Endothelial cell of umbilical vein (primary cell): Measurements from ENCODE around the gene ADAMTS17. TPM values are rescaled to one million over a fixed set of nuclear protein-coding genes. Genes with fewer than 3 reads are reported as not detected.

ENCODE experiments used
- BruUV-seq: library from RNA; stranded (reverse); fragments of 400-500 nt; replicated peaks from 2 replicates; lab custom pipeline; 2021; lab: Mats Ljungman, UMichigan
- CTCF ChIA-PET: fragments of 300-600, 350-600 bp; sonication (Branson Sonifier 250); formaldehyde crosslinking; loops from one replicate; lab custom pipeline; 2021; ENCODE audit warnings: antibody characterized with exemption, inconsistent platforms; lab: Charles Lee
- POLR2A ChIA-PET: fragments of 300-600, 350-600 bp; sonication (Branson Sonifier 250); formaldehyde crosslinking; loops from one replicate; lab custom pipeline; 2021; ENCODE audit warnings: antibody characterized with exemption, inconsistent platforms; lab: Charles Lee
- DNase-seq: peaks from one replicate; pipeline ENCODE4 v3.0.0-alpha.2; 2011; ENCODE audit warnings: low read depth, low spot score
- FAIRE-seq: peaks from 2 replicates; lab custom pipeline; 2011; peaks lifted over from hg19 to GRCh38; lab: Jason Lieb, UNC
- H2AFZ ChIP-seq: 2 replicates; pipeline ENCODE4 v1.6.0; 2012; ENCODE audit warnings: low read depth, low read length, control low read depth, inconsistent platforms
- H3K27ac ChIP-seq: 2 replicates; pipeline ENCODE4 v1.5.1; 2011; ENCODE audit warnings: low read depth, mild to moderate bottlenecking, control low read depth, low read length, moderate library complexity; ENCODE audit not compliant: insufficient read depth
- H3K27me3 ChIP-seq, 2 experiments: 2 replicates each; pipeline versions ENCODE4 v1.6.0 to v1.6.1; 2011; ENCODE audit warnings: low read length in 2 of 2, mixed read lengths in 1 of 2; ENCODE audit not compliant: control insufficient read depth in 2 of 2, insufficient read depth in 2 of 2
- H3K36me3 ChIP-seq, 2 experiments: 2 replicates in 1 of 2; 3 replicates in 1 of 2; pipeline ENCODE4 v1.5.1; 2011; ENCODE audit warnings: low read length in 2 of 2, mild to moderate bottlenecking in 1 of 2, moderate library complexity in 1 of 2; ENCODE audit not compliant: control insufficient read depth in 2 of 2, insufficient read depth in 2 of 2; ENCODE audit errors: extremely low read depth in 1 of 2
- H3K4me1 ChIP-seq: 3 replicates; pipeline ENCODE4 v1.5.1; 2011; ENCODE audit warnings: mild to moderate bottlenecking, low read length; ENCODE audit not compliant: control insufficient read depth, insufficient read depth; ENCODE audit errors: extremely low read depth
- H3K4me2 ChIP-seq: 2 replicates; pipeline ENCODE4 v1.6.1; 2011; ENCODE audit warnings: low read length, control low read depth, mixed read lengths; ENCODE audit not compliant: insufficient read depth
- H3K4me3 ChIP-seq, 3 experiments: fragments of 200-600 bp in 1 of 3; sonication (generic), shearing (Covaris generic) in 1 of 3; replicated peaks in 1 of 3; 2 replicates each; pipeline ENCODE4 v1.5.1; 2011 to 2016; ENCODE audit warnings: control low read depth in 3 of 3, low read length in 3 of 3, mild to moderate bottlenecking in 2 of 3, inconsistent platforms in 1 of 3, low read depth in 1 of 3, moderate library complexity in 1 of 3; ENCODE audit not compliant: insufficient read depth in 1 of 3
- H3K79me2 ChIP-seq: 2 replicates; pipeline ENCODE4 v1.6.0; 2012; ENCODE audit warnings: low read length, inconsistent platforms; ENCODE audit not compliant: control insufficient read depth, insufficient read depth
- H3K9ac ChIP-seq: replicated peaks from 2 replicates; pipeline ENCODE3; 2011; ENCODE audit warnings: low read length, control low read depth; ENCODE audit not compliant: insufficient read depth; ENCODE audit errors: extremely low read depth
- H3K9me1 ChIP-seq: replicated peaks from 3 replicates; pipeline ENCODE4 v1.6.0; 2011; ENCODE audit warnings: mild to moderate bottlenecking, low read length; ENCODE audit not compliant: control insufficient read depth, insufficient read depth; ENCODE audit errors: extremely low read depth
- H3K9me3 ChIP-seq: replicated peaks from 2 replicates; pipeline ENCODE4 v1.5.1; 2012; ENCODE audit warnings: low read length, inconsistent platforms; ENCODE audit not compliant: control insufficient read depth, insufficient read depth
- H4K20me1 ChIP-seq: replicated peaks from 2 replicates; pipeline ENCODE3; 2011; ENCODE audit warnings: mild to moderate bottlenecking, low read length; ENCODE audit not compliant: control insufficient read depth, insufficient read depth; ENCODE audit errors: extremely low read depth
- CTCF ChIP-seq, 2 donors: IDR thresholded peaks; 1 replicate in 1 of 2; 2 replicates in 1 of 2; pipeline ENCODE4 v1.5.1; 2011; ENCODE audit warnings: low read length in 2 of 2, mild to moderate bottlenecking in 2 of 2, moderate library complexity in 2 of 2, control low read depth in 1 of 2, inconsistent platforms in 1 of 2, low read depth in 1 of 2; ENCODE audit not compliant: insufficient read depth in 1 of 2; ENCODE audit errors: extremely low read depth in 1 of 2
- EZH2 ChIP-seq: IDR thresholded peaks from 2 replicates; pipeline ENCODE4 v1.6.1; 2012; ENCODE audit warnings: borderline replicate concordance, low read depth, mild to moderate bottlenecking, moderate library complexity, low read length, inconsistent platforms; ENCODE audit not compliant: severe bottlenecking
- FOS ChIP-seq: IDR thresholded peaks from 2 replicates; pipeline ENCODE4 v1.6.1; 2011; ENCODE audit warnings: mild to moderate bottlenecking, low read length, moderate library complexity, borderline replicate concordance; ENCODE audit not compliant: insufficient read depth
- GATA2 ChIP-seq: IDR thresholded peaks from 2 replicates; pipeline ENCODE4 v1.7.0; 2011; ENCODE audit warnings: low read depth, mild to moderate bottlenecking, moderate library complexity, mixed read lengths, low read length; ENCODE audit not compliant: insufficient read length, insufficient read depth
- JUN ChIP-seq: IDR thresholded peaks from 2 replicates; pipeline ENCODE4 v1.6.1; 2011; ENCODE audit warnings: borderline replicate concordance, low read depth; ENCODE audit not compliant: insufficient read length, insufficient read depth
- MAX ChIP-seq: IDR thresholded peaks from 2 replicates; pipeline ENCODE4 v1.6.1; 2011; ENCODE audit not compliant: insufficient read depth, insufficient read length
- MYC ChIP-seq: IDR thresholded peaks from one replicate; pipeline ENCODE4 v1.6.1; 2011; ENCODE audit warnings: mild to moderate bottlenecking, low read depth, low read length
- POLR2A ChIP-seq: IDR thresholded peaks from 2 replicates; pipeline ENCODE4 v1.6.1; 2012; ENCODE audit warnings: low read depth, mild to moderate bottlenecking, control low read depth, low read length
- POLR2AphosphoS5 ChIP-seq: IDR thresholded peaks from 2 replicates; pipeline ENCODE4 v1.6.1; 2012; ENCODE audit warnings: low read depth, mild to moderate bottlenecking, control low read depth, low read length, moderate library complexity; ENCODE audit not compliant: insufficient read depth
- dilution Hi-C: fragments of 300-500 bp; cut with MboI; formaldehyde crosslinking; loops from one replicate; pipeline ENCODE4 v1.15.0; 2019; ENCODE audit warnings: low sequenced_read_pairs; ENCODE audit not compliant: extremely low pct_ligation_motif_present
- intact Hi-C: fragments of 100-400 bp; cut with micrococcal nuclease; formaldehyde crosslinking; loops from one replicate; pipeline ENCODE4 v1.10.0; 2022
- polyA plus RNA-seq, 4 experiments: library from polyadenylated mRNA; depleted of rRNA in 3 of 4; stranded (reverse) in 3 of 4; unstranded in 1 of 4; fragments of >200 nt; gene quantifications; 2 replicates each; pipeline versions ENCODE4 v1.2.1 to v1.2.3, GENCODE V29; 2011 to 2012; ENCODE audit warnings: missing spikeins in 1 of 4
- total RNA-seq: library from RNA; stranded (reverse); gene quantifications from 2 replicates; pipeline ENCODE4 v1.2.3, GENCODE V29; 2021

The ADAMTS17 gene
- total and polyA plus RNA-seq, 2 donors (not counting 3 experiments of a cell fraction or from before 2014, with no cell fraction given) = 0.12 TPM; not detected in 1

GRCh38 chr15:100048736-100049135, 293.0 kb downstream of the ADAMTS17 start:
- POLR2A ChIA-PET = no interaction called here
- no peak for FAIRE-seq

More at GRCh38 chr15:100048736-100049135, 293.0 kb downstream of the ADAMTS17 start:
- Histone ChIP-seq H3K36me3 (no peaks in the 10 kb centered on the region), H3K4me1 (peaks cover 3% of the 10 kb centered on the region), H2AFZ (no peak overlapping the region), H3K9ac (no peak overlapping the region), H3K79me2 (no peaks in the 10 kb centered on the region), H3K9me1 (no peaks in the 10 kb centered on the region), H3K4me2 (no peak overlapping the region), H3K27ac (no peak overlapping the region), H4K20me1 (no peaks in the 10 kb centered on the region), H3K27me3 (no peaks in the 10 kb centered on the region), H3K9me3 (no peaks in the 10 kb centered on the region), H3K4me3 (no peak overlapping the region)
- CTCF ChIA-PET = no interaction called here
- DNase-seq = no peak
- no TSS peak for BruUV-seq
- dilution Hi-C loops (no loop called here), intact Hi-C loops (loop anchor here (10.0 kb wide), 1 partner anchor 556 kb away; the partner anchor contains the start of genes ASB7 and LINS1)
- TF ChIP-seq POLR2A = no peak
- no peak for TF ChIP-seq MAX
- TF ChIP-seq MYC = no peak
- TF ChIP-seq GATA2 = no peak
- no peak for TF ChIP-seq CTCF (IDR thresholded peaks at IDR 0.05; ENCODE audit: extremely low read depth in 1 of 2, insufficient read depth in 1 of 2, low read depth in 1 of 2, low read length in 2 of 2)
- no peak for TF ChIP-seq FOS
- no peak for TF ChIP-seq JUN
- TF ChIP-seq POLR2AphosphoS5 = no peak
- no peak for TF ChIP-seq EZH2
